ENCODE results near the gene CD300C.
"Not testable (repeated sequence)": the region's sequence is repeated elsewhere in the genome, so short reads cannot be mapped to it uniquely, and the experiment has no call there.

CD300C gene

GRCh38 chr17:74545843-74546230, at the start of gene CD300C:
CD300C (minus strand) TSS chr17:74546115; CDS start chr17:74545782, 333 bp downstream.
- Mint-ChIP-seq H3K4me1 (peaks cover 26% of the 10 kb centered on the region), H3K36me3 (no peaks in the 10 kb centered on the region), H3K27ac (peak within 1 kb of the TSS; percentile 77), H3K4me3 (no peak within 1 kb of the TSS), H3K9me3 (no peaks in the 10 kb centered on the region)
- no peak for DNase-seq (ENCODE audit: low spot score in 2 of 2)
- peak; percentile 54 for ATAC-seq

GRCh38 chr17:74595037-74595750, 49.3 kb upstream of the CD300C start:
- ATAC-seq: no peak
- no peaks in the 10 kb centered on the region for H3K36me3 Mint-ChIP-seq
- no peaks in the 10 kb centered on the region for H3K9me3 Mint-ChIP-seq
- no peak overlapping the region for H3K27ac Mint-ChIP-seq
- DNase-seq (ENCODE audit: low spot score in 2 of 2): no peak
- peaks cover 15% of the 10 kb centered on the region for H3K4me1 Mint-ChIP-seq
- no peak overlapping the region for H3K4me3 Mint-ChIP-seq

DNA sequence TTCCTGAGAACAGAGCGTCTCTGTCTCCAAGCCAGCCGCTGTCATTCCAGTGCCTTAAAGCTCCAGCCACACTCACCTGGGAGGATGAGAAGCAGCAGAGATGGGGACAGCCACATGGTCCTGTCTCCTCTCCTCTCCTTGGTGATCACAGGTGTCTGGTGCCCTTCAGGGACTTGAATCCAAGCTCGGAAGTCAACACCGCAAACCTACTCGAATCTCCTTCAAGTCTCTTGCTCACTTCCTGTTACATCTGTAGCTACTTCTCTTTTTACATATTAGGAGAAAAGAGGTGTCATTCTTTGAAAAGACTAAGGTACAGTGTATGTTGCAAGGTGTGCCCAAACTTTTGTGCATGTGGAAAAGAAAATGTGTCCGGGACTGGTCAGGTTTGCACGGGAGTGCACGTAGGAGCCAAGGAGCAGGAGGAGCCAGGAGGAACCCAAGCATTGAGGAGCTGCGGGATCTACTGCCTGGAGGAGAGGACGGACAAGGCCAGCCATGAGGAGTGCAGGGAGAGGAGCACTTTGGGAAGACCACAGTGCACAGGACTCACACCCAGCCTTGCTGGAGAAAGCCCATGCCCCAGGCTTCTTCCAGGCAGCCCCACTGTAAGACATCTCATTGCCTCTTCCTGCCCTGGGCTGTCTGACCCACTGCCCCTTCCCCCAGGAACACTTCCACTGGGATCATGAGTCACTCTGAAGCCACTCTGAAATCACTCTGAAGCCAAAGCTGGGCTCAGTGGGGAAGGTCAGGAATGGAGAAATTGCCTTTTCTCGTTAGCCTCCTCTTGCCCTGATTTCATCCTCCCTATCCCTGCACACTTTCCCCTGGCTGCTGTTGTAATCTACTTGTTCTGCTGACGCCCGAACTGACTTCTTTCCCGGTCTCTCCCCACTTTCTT, 46.4 kb upstream of the CD300C start, which contains the start of gene CD300LD:
Gene CD300LD, minus strand, starts transcription at position 197 of the 904 bp plus-strand sequence. Its CDS starts 81 bp downstream, at position 116.
- Mint-ChIP-seq H3K36me3 (no peaks in the 10 kb centered on the region), H3K4me1 (peaks cover 7% of the 10 kb centered on the region), H3K4me3 (no peak within 1 kb of the TSS), H3K27ac (no peak within 1 kb of the TSS), H3K9me3 (no peaks in the 10 kb centered on the region)
- DNase-seq (ENCODE audit: low spot score in 2 of 2) (no peak), ATAC-seq (no peak)

- DNase-seq (ENCODE audit: low spot score in 2 of 2) (no peak), ATAC-seq (no peak)
- Mint-ChIP-seq H3K27ac (no peak overlapping the region), H3K36me3 (no peaks in the 10 kb centered on the region), H3K4me1 (peaks cover 7% of the 10 kb centered on the region), H3K4me3 (no peak overlapping the region), H3K9me3 (no peaks in the 10 kb centered on the region)
Measured at GRCh38 chr17:74591503-74591902, 45.6 kb upstream of the CD300C start.

GRCh38 chr17:74585711-74586110, 39.8 kb upstream of the CD300C start:
- ATAC-seq: no peak
- Mint-ChIP-seq H3K36me3 (no peaks in the 10 kb centered on the region), H3K27ac (no peak overlapping the region)

DNA sequence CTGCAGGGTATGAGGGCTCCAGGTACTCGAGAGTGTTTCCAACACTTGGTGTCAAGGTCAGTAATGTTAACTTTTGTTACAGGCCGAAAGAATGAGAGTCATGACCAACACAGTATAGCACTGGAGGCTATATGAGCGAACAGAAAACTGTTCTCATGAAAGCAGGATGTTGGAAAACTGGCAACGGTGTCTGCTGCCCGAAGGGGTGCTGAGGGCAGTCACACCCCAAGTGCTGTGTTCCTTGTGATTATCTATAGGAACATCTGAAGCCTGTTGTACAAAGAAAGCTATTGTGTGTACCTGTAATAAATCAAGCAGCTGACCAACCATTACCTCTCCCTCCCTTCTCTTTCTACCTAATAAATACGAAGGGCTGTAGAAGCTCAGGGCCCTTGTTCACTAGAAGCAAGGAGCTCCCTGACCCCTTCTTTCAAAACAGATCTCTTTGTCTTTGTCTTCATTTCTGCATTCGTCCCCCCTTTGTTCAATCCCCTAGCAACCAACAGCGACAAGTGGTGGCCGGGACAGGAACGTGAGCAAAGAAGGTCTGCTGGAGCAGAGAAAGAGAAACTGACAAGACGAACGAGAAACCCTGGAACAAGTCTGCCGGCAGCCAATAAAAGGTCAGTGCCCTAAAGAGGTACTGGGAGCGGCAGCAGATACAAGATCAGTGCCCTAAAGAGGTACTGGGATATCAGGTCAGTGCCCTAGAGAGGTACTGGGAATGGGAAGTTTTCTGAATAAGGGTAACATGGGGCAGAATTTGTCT, 38.6 kb upstream of the CD300C start:
- ATAC-seq (no peak), DNase-seq (ENCODE audit: low spot score in 2 of 2) (no peak)
- H3K9me3 Mint-ChIP-seq: no peaks in the 10 kb centered on the region
- no peak overlapping the region for H3K27ac Mint-ChIP-seq
- no peaks in the 10 kb centered on the region for H3K36me3 Mint-ChIP-seq
- H3K4me1 Mint-ChIP-seq: peaks cover under 1% of the 10 kb centered on the region
- H3K4me3 Mint-ChIP-seq: no peak overlapping the region

More at GRCh38 chr17:74585711-74586110, 39.8 kb upstream of the CD300C start:
- DNase-seq (ENCODE audit: low spot score in 2 of 2): no peak
- no peaks in the 10 kb centered on the region for H3K4me1 Mint-ChIP-seq
- no peaks in the 10 kb centered on the region for H3K9me3 Mint-ChIP-seq
- H3K4me3 Mint-ChIP-seq: no peak overlapping the region

DNA sequence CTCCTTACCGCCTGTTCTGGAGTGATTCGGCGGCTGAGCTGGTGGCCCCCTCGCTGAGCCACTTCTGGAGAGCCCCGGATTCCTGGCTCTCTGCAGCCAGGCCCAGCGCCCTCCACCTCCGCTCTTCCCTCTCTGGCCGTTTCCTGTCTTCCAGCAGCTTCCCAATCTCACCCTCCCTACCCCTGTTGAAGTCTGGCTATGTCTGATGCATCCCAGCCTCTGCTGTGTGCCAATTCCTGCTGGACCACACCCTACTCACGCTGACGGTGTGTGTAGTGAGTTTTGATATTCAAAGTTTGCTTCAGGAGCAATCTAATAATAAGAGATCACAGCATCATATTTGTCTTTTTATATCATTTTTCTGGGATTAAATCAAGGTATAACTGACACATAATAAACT, 36.7 kb upstream of the CD300C start:
- no peak overlapping the region for H3K27ac Mint-ChIP-seq
- DNase-seq (ENCODE audit: low spot score in 2 of 2): no peak

GRCh38 chr17:74579900-74580299, 34.0 kb upstream of the CD300C start:
- no peak overlapping the region for H3K4me3 Mint-ChIP-seq
- no peak for DNase-seq (ENCODE audit: low spot score in 2 of 2)
- H3K27ac Mint-ChIP-seq: no peak overlapping the region

More for the DNA sequence above, 36.7 kb upstream of the CD300C start:
- ATAC-seq: no peak
- H3K36me3 Mint-ChIP-seq: no peaks in the 10 kb centered on the region
- no peak overlapping the region for H3K4me3 Mint-ChIP-seq
- peaks cover 6% of the 10 kb centered on the region for H3K4me1 Mint-ChIP-seq
- no peaks in the 10 kb centered on the region for H3K9me3 Mint-ChIP-seq

DNA sequence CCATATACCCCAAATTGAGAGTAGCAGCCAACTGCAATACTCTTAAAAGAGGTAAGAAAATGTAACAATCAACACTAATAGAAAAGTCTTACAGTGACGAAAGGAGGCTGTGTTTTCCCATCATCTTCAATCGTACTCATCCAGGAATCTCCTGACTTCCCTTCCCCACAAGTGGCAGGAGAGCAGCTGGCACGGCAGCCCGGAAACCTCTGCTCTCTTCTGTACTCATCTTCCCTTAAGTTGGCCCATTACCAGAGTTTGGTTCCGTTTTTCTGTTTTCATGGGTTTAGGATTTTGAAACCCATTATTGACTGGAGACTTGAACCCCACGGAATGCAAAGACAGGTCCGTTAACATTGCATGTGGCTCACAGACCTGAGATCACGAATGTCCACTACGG, 33.1 kb upstream of the CD300C start:
- Mint-ChIP-seq H3K27ac (peak overlapping the region; percentile 13), H3K9me3 (no peaks in the 10 kb centered on the region), H3K4me1 (peaks cover 6% of the 10 kb centered on the region), H3K4me3 (no peak overlapping the region), H3K36me3 (no peaks in the 10 kb centered on the region)
- DNase-seq (ENCODE audit: low spot score in 2 of 2) (no peak), ATAC-seq (no peak)

More at GRCh38 chr17:74579900-74580299, 34.0 kb upstream of the CD300C start:
- Mint-ChIP-seq H3K4me1 (peaks cover 6% of the 10 kb centered on the region), H3K9me3 (no peaks in the 10 kb centered on the region), H3K36me3 (no peaks in the 10 kb centered on the region)
- no peak for ATAC-seq

DNA sequence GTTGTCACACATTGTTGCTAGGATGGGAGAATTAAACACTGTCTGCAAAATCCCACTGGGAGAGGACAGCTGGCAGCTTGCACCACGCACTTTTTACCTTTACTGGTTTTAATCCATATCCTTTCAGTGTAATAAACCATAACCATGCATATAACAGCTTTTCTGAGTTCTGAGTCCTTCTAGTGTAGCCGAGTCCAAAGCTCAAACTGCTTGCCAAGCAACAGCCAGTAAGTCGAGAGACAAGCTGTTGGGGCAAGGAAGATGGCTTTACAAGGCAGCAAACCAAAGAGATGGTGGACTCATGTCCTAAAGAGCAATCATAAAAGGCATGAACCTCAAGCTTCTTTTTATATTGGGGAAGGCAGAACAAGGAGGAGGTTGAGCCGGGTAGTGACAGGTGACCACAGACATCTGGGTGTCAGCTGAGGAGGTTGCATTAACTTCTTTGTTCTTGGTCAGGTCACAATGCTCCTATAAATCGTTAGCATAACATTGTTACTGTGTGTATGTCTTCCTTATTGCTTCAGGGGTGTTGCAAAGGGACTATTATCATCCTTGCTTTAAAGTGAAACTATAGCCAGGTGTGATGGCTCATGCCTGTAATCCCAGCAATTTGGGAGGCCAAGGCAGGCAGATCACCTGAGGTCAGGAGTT, 28.7 kb upstream of the CD300C start:
- peaks cover 6% of the 10 kb centered on the region for H3K4me1 Mint-ChIP-seq
- ATAC-seq (no peak), DNase-seq (ENCODE audit: low spot score in 2 of 2) (no peak)
- no peak overlapping the region for H3K4me3 Mint-ChIP-seq
- H3K27ac Mint-ChIP-seq: no peak overlapping the region
- no peaks in the 10 kb centered on the region for H3K9me3 Mint-ChIP-seq
- H3K36me3 Mint-ChIP-seq: no peaks in the 10 kb centered on the region

GRCh38 chr17:74573635-74574034, 27.7 kb upstream of the CD300C start:
- not testable (repeated sequence) for H3K4me1 Mint-ChIP-seq; ATAC-seq; H3K4me3 Mint-ChIP-seq; H3K9me3 Mint-ChIP-seq; DNase-seq (ENCODE audit: low spot score in 2 of 2); H3K36me3 Mint-ChIP-seq; H3K27ac Mint-ChIP-seq

GRCh38 chr17:74573169-74573568, 27.3 kb upstream of the CD300C start:
- no peaks in the 10 kb centered on the region for H3K9me3 Mint-ChIP-seq
- H3K4me1 Mint-ChIP-seq: peaks cover 10% of the 10 kb centered on the region
- no peaks in the 10 kb centered on the region for H3K36me3 Mint-ChIP-seq
- H3K4me3 Mint-ChIP-seq: no peak overlapping the region
- no peak for ATAC-seq
- H3K27ac Mint-ChIP-seq: no peak overlapping the region
- no peak for DNase-seq (ENCODE audit: low spot score in 2 of 2)

- no peak for ATAC-seq
- H3K36me3 Mint-ChIP-seq: no peaks in the 10 kb centered on the region
- no peaks in the 10 kb centered on the region for H3K9me3 Mint-ChIP-seq
- H3K27ac Mint-ChIP-seq: no peak overlapping the region
- no peak for DNase-seq (ENCODE audit: low spot score in 2 of 2)
- H3K4me1 Mint-ChIP-seq: peaks cover 12% of the 10 kb centered on the region
- H3K4me3 Mint-ChIP-seq: no peak overlapping the region
Measured at GRCh38 chr17:74571621-74572270, 25.8 kb upstream of the CD300C start.
